Peyer's patch (tissue), 4 donors: Measurements from ENCODE around the gene SLC16A5.

Experiments
- CTCF ChIP-seq, 6 experiments: fragments of 450-650 bp in 4 of 6; fragments of 200-600 bp in 2 of 6; sonication (generic) in 1 of 6; IDR thresholded peaks; one replicate each; pipeline ENCODE4 v1.5.1; 2017 to 2019; ENCODE audit warnings: antibody characterized with exemption in 6 of 6, mild to moderate bottlenecking in 3 of 6, moderate library complexity in 1 of 6
- POLR2A ChIP-seq, 2 donors: fragments of 450-650 bp; IDR thresholded peaks; one replicate each; pipeline ENCODE4 v1.5.1; 2017; ENCODE audit warnings: antibody characterized with exemption in 2 of 2, mild to moderate bottlenecking in 2 of 2, moderate library complexity in 2 of 2

GRCh38 chr17:75128694-75129505, 41.1 kb downstream of the SLC16A5 start:
- TF ChIP-seq POLR2A (IDR thresholded peaks at IDR 0.05) = no peak
- no peak for TF ChIP-seq CTCF (IDR thresholded peaks at IDR 0.05)
